UCSD-AML1 (cell line): ENCODE measurements around the gene MYL10.

Experiments
- DNase-seq: peaks from one replicate; lab custom pipeline; 2025; ENCODE audit not compliant: unreplicated experiment; lab: John Stamatoyannopoulos, UW

Gene MYL10

GRCh38 chr7:101576998-101577397, 52.1 kb downstream of the MYL10 start:
- no peak for DNase-seq

GRCh38 chr7:101575721-101576120, 53.4 kb downstream of the MYL10 start:
- no peak for DNase-seq

DNA sequence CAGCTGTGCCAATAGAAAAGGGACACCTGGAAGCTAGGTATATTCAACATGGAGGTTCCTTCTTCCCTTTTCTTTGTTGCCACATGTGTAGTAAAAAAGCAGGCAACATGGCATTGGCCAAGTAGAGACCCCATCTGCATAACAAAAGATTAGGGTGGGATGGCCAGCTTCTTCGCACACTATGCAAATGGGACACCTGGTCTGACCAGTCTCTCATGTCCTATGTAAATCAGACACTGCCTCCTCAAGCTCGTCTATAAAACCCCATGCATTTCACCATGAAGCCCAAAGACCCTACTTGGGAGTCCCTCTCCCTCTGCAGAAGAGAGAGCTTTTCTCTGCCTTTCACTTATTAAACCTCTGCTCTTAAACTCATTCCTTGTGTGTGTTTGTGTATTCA, 53.9 kb downstream of the MYL10 start:
- no peak for DNase-seq

- no peak for DNase-seq
Measured at GRCh38 chr7:101572156-101572555, 56.9 kb downstream of the MYL10 start.

DNA sequence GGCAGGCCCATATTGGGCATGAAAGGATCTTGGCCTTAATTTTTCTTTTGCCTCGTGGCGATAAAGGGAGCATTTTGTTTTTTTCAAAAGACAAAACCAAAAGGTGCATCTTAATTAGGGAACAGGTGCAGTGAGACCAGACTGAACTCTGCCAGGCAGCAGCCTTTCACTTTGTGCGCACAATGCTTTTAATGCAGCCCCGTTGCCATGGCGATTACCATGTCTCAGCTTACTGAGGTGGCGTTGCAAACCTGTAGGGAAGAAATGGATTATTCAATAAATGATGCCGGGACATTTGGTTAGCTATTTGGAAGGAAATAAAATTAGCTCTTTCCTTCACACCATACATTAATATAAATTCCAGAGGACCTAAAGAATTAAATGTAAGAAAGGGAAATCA, 61.9 kb downstream of the MYL10 start:
- no peak for DNase-seq

DNA sequence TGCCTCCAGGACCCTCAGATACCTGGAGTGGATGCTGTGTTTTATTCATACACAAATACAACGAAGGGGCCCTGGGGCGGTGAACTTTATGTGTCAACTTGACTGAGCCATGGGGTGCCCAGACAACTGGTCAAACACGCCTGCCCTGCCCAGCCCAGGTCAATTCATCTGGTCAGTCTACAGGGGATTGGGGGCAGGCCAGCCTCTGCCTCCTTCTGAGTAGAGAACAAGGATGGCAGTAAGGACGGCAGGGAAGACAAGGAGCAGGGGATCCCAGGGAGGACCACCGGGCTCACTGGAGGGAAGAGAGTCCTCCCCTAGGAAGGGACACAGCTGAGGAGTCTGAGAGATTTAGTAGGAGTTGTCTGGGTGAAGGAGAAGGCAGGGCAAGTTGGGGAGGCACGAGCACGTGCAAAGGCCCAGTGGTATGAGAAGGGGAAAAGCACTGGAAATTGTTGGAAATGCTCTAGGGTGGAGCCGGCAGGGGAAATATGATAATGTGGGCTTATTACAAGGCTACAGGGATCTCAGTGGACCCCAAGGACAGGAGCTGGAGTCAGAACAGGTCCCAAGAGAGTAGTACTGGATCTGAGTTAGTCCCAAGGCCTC, 63.4 kb downstream of the MYL10 start:
- DNase-seq: no peak

DNA sequence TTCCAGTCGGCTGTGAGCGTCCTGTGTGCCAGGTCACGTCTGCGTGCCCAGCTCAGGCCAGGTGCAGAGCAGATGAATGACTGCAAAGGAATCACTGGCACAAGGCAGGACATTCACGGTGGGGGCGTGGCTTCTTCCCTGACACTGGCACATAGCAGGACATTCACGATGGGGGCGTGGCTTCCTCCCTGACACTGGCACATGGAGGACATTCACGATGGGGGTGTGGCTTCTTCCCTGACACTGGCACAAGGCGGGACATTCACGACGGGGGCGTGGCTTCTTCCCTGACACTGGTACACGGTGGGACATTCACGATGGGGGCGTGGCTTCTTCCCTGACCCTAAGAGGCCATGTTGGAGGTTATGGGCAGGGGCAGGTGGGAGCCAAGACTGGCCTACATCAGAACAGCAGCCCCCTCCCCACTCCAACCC, 64.3 kb downstream of the MYL10 start:
- DNase-seq: peak; percentile 40

DNA sequence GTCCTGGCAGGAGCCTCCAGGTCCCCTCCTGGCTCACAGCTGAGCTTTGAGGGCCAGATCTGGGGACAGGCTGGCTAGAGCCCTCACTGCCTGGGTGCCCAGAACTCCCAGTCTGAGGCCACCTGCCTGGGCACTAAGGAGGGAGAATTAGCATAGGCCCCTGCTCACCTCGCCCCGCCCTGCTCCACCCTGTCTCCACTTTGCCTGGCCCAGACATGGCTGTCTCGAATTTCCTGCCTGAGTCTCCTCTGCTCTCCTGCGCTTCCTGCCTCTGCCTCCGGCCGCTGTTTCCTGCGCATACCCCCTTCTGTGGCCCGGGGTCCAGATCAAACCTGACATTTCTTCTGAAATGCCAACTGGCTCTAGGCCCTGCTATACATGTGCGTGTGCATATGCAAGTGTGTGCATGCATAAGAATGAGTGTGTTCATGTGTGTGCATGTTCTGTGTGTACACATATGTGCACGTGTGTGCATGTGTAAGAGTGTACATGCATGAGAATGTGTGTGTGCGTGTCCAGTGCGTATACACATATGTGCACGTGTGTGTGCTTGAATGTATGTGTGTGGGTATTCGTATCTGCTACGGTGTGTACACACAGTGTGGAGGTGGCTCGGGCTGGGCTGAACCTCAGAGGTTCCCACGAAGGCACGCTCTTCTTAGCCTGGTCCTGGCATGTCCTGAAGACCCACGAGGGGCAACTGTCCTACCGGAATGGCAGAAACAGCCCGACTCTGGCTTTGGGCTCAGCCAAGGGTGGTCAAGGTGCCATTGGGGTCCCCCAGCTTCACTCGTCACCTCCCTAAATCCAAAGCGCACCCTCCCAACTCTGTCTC, 64.9 kb downstream of the MYL10 start:
- peak; percentile 51 for DNase-seq
